BE2C (cell line): ENCODE data around the gene PJA2.

Source experiments
- DNase-seq: peaks from one replicate; pipeline ENCODE4 v3.0.0-alpha.2; 2020
- H3K27me3 ChIP-seq: fragments of 250-450 bp; sonication (Bioruptor Pico); 2 replicates; pipeline ENCODE4 v1.5.1; 2020; ENCODE audit warnings: mild to moderate bottlenecking
- H3K36me3 ChIP-seq: fragments of 250-450 bp; sonication (Bioruptor Pico); 2 replicates; pipeline ENCODE4 v1.5.1; 2020; ENCODE audit warnings: mild to moderate bottlenecking
- H3K4me1 ChIP-seq: fragments of 250-450 bp; sonication (Bioruptor Pico); 2 replicates; pipeline ENCODE4 v1.5.1; 2020
- H3K4me3 ChIP-seq: 2 replicates; pipeline ENCODE4 v1.5.1; 2011; ENCODE audit warnings: low read depth, low read length
- H3K9me3 ChIP-seq: fragments of 250-450 bp; sonication (Bioruptor Pico); 2 replicates; pipeline ENCODE4 v1.5.1; 2020
- TF ChIP-seq, protein P1 (sequence below): IDR thresholded peaks from 2 replicates; pipeline ENCODE4 v1.5.1; 2012; ENCODE audit warnings: mild to moderate bottlenecking, low read depth, low read length

Gene PJA2

GRCh38 chr5:109315245-109315644 lies 94.5 kb downstream of the PJA2 start:
- H3K36me3 ChIP-seq: no peaks in the 10 kb centered on the region
- no peaks in the 10 kb centered on the region for H3K9me3 ChIP-seq
- no peak overlapping the region for H3K4me3 ChIP-seq
- H3K27me3 ChIP-seq: no peaks in the 10 kb centered on the region
- no peak for DNase-seq
- H3K4me1 ChIP-seq: no peaks in the 10 kb centered on the region
- TF ChIP-seq, protein P1, sequence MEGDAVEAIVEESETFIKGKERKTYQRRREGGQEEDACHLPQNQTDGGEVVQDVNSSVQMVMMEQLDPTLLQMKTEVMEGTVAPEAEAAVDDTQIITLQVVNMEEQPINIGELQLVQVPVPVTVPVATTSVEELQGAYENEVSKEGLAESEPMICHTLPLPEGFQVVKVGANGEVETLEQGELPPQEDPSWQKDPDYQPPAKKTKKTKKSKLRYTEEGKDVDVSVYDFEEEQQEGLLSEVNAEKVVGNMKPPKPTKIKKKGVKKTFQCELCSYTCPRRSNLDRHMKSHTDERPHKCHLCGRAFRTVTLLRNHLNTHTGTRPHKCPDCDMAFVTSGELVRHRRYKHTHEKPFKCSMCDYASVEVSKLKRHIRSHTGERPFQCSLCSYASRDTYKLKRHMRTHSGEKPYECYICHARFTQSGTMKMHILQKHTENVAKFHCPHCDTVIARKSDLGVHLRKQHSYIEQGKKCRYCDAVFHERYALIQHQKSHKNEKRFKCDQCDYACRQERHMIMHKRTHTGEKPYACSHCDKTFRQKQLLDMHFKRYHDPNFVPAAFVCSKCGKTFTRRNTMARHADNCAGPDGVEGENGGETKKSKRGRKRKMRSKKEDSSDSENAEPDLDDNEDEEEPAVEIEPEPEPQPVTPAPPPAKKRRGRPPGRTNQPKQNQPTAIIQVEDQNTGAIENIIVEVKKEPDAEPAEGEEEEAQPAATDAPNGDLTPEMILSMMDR: no peak

- TF ChIP-seq, protein P1: no peak
- DNase-seq: no peak
Measured at GRCh38 chr5:109313127-109313526, 96.6 kb downstream of the PJA2 start.

GRCh38 chr5:109312695-109313094 lies 97.1 kb downstream of the PJA2 start:
- H3K27me3 ChIP-seq: no peaks in the 10 kb centered on the region
- TF ChIP-seq, protein P1: no peak
- no peak for DNase-seq

More at GRCh38 chr5:109313127-109313526, 96.6 kb downstream of the PJA2 start:
- H3K4me3 ChIP-seq: no peak overlapping the region
- H3K9me3 ChIP-seq: no peaks in the 10 kb centered on the region
- H3K36me3 ChIP-seq: no peaks in the 10 kb centered on the region
- no peaks in the 10 kb centered on the region for H3K4me1 ChIP-seq
- H3K27me3 ChIP-seq: no peaks in the 10 kb centered on the region

DNA sequence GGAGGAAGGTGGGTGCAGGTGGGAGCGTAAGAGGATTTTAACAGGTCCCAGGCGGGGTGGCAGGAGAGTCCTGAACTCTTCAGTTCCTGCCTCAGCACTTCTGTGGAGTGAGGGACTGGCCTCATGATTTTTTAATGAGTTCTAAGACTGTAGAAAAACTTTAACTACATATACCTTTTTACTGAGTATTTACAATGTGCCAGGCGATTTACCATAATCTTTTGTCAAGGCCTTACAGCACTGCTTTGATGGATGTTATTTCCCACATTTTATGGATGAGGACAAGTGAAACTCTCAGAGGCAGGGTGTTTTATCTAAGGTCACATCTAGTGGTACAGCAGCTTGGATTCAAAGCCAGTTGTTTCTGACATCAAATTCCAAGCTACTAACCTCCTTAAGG lies 99.5 kb downstream of the PJA2 start:
- H3K4me3 ChIP-seq: no peak overlapping the region
- no peaks in the 10 kb centered on the region for H3K27me3 ChIP-seq
- no peaks in the 10 kb centered on the region for H3K4me1 ChIP-seq
- TF ChIP-seq, protein P1: no peak
- H3K36me3 ChIP-seq: no peaks in the 10 kb centered on the region
- H3K9me3 ChIP-seq: no peaks in the 10 kb centered on the region
- no peak for DNase-seq

More at GRCh38 chr5:109312695-109313094, 97.1 kb downstream of the PJA2 start:
- H3K9me3 ChIP-seq: no peaks in the 10 kb centered on the region
- H3K4me1 ChIP-seq: no peaks in the 10 kb centered on the region
- H3K36me3 ChIP-seq: no peaks in the 10 kb centered on the region
- no peak overlapping the region for H3K4me3 ChIP-seq

DNA sequence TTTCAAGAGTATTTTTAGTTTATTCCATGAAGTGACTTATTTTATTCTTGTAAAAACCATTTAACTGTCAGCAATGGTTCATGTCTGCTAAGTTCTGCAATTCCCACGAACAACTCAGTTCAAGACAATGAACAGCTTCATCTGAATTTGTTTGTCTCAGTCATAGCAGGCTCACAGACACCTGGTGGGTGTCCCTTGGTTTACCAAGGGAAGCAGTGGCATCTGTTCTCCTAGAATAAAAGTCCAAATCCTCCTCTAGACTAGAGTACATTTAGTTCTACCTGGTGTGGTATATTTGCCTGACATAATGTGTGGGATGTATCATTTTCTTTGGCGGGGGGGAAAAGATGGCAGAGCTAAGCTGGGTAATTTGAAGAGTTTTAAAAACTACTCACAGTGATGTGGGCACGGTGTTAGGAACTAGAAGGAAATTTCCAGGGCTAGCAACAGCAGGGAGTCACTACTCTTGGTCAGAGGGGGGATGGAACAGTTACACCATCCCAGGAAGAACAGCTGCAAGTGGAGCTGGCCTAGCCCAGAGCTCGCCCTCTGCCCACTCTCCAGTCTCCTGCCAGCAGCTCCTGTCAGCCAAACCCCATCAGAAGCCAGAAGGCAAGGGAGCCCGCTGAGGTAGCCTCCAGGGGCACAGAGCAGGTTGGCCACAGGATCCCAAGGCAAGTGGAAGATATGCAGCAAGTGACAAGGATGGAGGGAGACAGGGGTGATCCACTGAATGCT lies 100.3 kb downstream of the PJA2 start:
- TF ChIP-seq, protein P1: no peak
- no peak for DNase-seq
- H3K27me3 ChIP-seq: no peaks in the 10 kb centered on the region

GRCh38 chr5:109307951-109308350 lies 101.8 kb downstream of the PJA2 start:
- Histone ChIP-seq H3K4me3 (no peak overlapping the region), H3K4me1 (no peaks in the 10 kb centered on the region), H3K27me3 (no peaks in the 10 kb centered on the region), H3K36me3 (no peaks in the 10 kb centered on the region), H3K9me3 (no peaks in the 10 kb centered on the region)
- no peak for DNase-seq
- TF ChIP-seq, protein P1: no peak

More for the DNA sequence above, 100.3 kb downstream of the PJA2 start:
- Histone ChIP-seq H3K4me3 (no peak overlapping the region), H3K4me1 (no peaks in the 10 kb centered on the region), H3K9me3 (no peaks in the 10 kb centered on the region), H3K36me3 (no peaks in the 10 kb centered on the region)
